Epidermal melanocyte (primary cell): ENCODE data around the gene FAM124A.

ENCODE experiments used
- DNase-seq: peaks from one replicate; pipeline ENCODE4 v3.0.0; 2011; ENCODE audit warnings: low spot score; ENCODE audit not compliant: insufficient read length

Gene FAM124A, protein sequence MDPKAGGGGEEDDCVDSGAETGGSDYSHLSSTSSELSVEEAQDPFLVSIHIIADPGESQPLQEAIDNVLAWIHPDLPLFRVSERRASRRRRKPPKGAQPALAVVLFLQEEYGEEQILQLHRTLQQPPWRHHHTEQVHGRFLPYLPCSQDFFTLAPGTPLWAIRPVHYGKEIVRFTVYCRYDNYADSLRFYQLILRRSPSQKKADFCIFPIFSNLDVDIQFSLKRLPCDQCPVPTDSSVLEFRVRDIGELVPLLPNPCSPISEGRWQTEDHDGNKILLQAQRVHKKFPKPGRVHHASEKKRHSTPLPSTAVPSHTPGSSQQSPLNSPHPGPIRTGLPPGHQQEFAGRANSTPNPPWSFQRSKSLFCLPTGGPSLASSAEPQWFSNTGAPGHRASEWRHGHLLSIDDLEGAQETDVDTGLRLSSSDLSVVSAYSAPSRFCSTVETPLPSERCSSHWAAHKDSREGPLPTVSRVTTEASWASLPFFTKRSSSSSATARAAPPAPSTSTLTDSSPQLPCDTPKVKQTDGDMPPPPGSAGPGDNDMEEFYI

DNA sequence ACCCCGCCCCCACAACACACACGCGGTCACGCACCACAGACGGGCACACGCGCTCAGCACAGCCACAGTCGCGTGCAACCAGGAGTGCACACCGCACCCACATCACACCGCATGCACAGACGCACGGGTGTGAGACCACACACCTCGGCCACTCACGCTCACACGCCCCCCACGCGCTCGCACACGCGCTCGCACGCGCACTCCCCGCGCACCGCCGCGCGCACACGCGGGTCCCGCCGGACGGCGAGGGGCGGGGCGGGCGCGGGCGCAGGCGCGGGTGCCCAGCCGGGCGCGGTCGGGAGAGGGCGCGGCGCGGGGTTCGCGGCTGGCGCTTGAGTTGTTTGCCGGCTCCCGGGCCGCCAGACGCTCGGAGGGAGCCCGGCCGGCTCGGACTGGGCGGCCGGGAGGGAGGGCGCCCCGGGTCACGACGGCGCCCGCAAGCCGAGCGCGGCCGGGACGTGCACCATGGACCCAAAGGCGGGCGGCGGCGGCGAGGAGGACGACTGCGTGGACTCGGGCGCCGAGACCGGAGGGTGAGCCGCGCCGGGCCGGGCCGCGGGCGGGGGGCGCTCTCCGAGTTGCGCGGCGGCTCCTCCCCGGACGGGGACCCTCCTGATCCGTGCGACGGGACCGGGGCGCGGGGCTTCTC, at the start of gene FAM124A:
Gene FAM124A (plus strand): TSS at position 362 of the 649 bp plus-strand sequence. CDS start 104 bp downstream, at position 466.
- peak; percentile 32 for DNase-seq

DNA sequence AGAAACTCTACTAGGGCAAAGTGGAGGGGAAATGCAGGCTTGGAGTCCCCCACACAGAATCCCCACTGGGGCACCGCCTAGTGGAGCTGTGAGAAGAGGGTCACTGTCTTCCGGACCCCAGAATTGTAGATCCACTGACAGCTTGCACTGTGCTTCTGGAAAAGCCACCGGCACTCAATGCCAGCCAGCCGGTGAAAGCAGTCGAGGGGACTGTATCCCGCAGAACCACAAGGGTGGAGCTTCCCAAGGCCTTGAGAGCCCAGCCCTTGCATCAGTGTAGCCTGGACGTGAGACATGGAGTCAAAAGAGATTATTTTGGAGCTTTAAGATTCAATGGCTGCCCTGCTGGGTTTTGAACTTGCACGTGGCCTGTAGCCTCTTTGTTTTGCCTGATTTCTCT, 47.2 kb upstream of the FAM124A start:
- DNase-seq, result no peak

DNA sequence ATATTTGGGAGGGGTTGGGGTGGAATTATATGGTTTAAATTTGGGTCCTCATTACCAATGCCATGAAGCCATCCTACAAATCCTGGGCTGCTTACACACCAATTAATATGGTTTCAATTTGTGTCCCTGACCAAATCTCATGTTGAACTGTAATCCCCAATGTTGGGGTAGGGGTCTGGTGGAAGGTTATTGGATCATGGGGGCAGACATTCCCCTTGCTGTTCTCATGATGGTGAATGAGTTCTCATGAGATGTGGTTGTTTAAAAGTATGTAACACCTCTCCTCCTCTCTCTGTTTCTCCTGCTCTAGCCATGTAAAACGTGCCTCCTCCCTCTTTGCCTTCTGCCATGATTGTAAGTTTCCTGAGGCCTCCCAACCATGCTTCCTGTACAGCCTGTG, 46.6 kb upstream of the FAM124A start:
- no peak for DNase-seq

DNA sequence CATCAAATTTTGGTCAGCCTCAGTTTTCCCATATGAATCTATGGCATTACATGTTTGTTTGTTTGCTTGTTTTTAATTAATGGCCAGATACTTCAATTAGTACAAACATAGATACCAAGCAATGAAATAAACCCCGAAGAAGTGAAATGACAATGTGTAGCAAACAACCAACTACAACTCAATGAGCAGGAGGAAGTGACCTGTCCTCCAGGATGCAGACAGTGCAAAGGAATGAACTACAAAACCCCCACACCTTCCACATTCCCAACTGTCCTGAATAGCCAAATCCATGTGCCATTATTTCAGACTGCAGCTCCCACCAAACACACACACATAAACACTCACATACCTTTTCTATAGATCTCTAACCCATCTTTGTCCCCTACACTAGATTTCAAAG, 45.0 kb upstream of the FAM124A start:
- no peak for DNase-seq

DNA sequence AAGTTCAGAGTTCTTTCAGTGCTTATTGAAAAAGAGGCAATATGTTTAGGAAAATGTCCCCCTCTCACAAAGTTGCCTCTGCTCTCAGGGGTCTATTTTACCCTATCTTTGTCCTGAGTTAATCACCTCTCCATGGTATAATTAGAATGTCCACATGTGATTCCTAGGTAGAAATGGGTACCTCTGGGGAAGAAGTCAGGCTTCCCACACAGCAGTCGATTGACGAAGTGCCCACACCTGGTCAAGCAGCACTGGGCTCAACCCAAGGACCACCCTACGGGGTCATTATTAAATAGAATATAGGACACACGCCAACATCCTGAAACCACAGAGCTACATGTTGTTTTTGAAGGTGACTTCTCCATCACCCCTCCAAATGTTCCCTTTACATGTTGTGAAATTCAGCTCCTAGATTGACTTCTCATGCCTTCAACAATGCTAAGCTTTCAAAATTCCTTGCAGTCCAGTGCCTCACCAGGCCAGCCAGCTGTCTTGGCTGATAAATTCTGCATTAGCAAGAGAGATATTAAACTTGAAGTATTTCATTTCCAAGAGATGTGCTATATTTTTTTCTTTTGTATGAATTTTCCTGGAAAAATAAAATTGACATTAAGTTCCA, 43.6 kb upstream of the FAM124A start:
- no peak for DNase-seq

DNA sequence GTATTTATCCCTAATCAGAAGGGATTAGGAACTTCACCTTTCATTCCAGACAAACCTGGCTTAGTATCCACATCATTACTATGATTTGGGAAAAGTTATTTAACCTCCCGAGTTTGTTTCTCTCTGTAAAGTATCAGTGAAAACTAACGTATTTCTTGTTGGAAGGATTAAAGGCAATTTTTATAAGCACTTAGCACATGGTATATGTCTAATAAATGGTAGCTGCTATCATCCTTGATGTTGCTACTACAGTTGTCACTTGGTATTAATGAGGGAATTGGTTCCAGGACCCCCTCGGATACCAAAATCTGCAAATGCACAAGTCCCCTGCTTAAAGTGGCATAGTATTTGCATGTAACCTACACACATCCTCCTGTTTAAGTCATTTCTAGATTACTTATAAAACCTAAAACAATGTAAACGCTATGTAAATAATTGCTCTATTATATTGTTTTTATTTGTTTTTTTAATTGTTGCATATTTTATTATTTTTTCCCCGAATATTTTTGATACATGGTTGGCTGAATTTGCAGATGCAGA, 42.7 kb upstream of the FAM124A start:
- no peak for DNase-seq

DNA sequence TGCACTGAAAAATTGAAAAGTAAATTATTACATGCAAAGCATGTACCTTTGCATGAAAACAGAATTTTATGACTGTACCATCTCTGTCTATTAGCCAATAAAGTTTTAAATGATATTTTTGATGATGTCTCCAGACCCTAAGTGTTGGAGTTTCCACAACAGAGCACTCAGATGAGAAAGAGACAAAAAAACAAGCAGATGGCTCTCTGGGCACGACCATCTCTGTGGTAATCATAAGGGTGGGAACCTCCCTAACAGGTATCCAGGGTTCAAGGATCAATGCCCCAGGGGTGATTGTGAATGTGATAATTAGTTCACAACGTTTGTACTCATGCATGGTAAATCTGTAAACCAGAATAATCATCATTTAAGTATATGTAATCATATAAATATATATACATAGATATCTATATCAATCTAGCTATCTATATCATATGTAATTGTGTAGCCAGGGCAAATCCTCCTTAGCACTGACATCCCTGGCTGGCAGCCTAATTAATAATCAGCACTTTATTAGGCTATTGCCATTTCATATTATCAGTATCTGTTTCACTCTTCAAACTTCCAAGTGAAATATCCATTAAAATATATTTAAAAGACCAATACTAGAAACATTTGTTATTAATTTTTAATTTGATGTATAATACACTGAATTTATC, 41.2 kb upstream of the FAM124A start:
- no peak for DNase-seq

DNA sequence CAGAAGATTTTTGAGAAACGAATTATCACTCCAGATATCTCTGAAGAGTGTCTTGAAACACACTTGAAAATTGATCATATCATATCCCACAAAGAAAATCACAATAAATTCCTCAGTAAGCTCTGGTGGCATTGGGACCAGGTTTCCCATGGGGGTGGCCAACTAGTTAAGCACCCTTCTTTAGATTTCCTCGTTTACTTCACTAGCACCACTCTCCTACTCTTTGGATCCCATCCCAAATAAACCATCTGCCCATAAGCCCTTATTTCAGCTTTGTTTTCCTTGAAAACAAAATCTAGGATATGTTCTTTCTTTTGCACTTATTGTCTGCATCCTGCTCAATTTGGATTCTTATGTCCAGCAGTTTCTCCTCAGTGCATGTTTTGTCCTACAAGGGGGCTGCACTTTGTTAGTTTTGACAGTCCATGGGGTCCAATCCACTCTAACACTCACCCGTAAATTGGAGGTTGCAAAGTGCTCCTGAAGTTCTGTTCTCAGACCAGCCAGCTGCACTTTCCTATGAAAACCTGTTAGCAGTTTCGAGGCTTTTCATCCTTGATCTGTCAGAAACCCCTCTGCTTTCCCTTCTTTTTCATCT, 40.3 kb upstream of the FAM124A start:
- DNase-seq, result no peak

DNA sequence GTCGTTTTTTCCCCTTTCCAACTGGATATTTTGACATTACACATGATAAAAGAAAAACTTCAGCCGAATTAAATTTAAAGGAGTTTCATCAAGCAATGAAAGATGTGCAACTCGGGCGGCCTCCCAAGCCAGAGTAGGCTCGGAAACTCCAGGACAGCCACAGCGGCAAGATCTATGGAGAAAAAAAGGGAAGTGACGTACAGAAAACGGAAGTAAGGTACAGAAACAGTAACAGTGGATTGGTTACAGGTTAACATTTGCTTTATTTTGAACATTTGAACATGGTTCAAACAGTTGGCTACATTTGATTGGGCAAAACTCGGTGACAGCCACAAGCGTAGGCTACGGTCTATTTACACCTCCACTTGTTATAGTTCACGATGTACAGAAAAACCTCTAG, 30.5 kb upstream of the FAM124A start:
- DNase-seq, result no peak

DNA sequence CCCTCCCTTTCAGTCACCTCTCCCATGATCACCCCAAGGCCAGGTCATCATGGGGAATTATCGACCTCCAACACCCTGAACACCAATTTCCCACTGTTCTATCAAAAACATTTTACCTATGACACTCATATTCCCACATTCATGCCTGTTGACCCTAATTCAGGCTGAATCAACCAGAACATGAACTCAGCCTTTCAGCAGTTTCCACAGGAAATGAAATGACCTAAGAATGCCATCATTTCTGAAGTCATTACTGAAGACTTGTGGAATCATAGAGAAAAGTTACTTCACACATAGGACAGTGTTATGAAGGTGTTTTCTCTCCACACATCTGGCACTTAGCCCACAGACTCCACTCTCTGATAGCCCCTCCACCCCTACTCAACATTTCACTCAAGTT, 29.9 kb upstream of the FAM124A start:
- DNase-seq, result no peak

DNA sequence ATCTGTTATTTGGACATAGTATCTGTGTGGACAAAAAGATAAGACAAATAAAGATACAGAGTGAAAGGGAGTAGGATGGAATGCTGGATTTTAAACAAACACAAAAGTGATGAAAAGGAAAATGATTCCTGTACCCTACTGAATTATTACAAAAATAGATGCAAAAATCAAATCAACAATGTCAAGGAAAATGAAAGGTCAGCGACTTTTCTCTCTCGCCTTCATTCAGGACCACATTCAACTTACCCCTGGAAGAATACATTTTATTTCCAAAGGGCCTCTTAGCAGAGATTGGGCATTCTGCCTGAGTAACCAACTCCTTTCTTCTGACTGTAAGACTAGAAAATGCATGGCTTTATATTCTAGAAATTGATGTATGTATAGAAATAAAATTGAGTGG, 28.8 kb upstream of the FAM124A start:
- DNase-seq, result no peak

DNA sequence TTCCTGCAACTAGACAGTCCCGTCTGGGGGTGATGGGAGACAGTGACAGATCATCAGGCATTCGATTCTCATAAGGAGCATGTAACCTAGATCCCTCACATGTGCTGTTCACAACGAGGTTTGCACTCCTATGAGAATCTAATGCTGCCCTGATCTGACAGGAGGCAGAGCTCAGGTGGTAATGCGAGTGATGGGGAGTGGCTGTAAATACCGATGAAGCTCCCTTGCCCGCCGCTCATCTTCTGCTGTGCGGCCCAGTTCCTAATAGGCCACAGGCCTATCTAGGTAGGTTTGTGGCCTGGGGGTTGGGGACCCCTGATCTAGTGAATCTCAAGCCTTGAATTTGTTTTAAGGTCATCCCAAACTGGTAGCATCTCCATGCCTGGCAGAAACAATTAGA, 27.3 kb upstream of the FAM124A start:
- no peak for DNase-seq

DNA sequence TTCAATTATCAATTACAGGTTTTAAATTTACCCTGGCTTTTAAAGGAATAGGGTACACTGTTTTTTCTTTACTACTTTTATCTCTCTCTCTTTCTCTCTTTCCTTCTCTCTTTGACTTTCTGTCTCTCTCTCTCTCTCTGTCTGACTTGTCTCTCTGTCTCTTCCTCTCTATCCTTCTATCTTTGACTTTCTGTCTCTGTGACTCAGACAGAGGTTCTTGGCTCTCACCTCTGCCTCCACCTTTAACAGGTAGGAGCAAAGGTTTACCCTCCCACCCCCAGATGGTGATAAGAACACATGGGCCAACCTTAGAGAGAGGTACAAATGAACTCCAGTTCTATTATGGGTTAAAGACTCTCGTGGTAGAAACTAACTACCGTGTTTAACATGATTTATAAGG, 20.3 kb upstream of the FAM124A start:
- DNase-seq, result no peak

DNA sequence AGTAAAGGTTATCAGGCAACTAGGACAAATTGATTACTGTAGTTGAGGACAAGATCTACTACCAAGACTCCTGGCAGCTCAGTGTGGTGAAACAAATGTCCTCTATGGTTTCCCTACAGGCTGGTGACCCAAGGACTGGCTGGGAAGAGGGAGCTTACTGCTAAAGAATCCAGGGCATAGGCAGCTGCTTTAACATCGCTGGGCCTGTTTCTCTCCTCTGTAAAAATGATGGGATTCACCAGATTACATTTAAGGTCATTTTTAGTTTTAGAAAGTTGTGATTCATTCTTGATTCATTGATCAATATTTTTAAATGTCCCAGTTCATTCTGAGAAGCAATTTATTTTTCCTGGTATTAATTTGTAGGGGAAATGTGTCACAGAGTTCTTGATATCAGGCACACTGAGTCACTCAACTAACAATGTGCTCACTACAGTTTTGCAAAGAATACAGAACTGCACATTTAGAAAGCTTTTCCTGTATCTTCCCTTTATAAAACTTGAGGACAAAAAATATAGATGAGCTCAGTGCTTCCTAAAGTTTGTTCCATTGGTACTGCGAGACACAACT, 19.6 kb upstream of the FAM124A start:
- DNase-seq, result no peak

DNA sequence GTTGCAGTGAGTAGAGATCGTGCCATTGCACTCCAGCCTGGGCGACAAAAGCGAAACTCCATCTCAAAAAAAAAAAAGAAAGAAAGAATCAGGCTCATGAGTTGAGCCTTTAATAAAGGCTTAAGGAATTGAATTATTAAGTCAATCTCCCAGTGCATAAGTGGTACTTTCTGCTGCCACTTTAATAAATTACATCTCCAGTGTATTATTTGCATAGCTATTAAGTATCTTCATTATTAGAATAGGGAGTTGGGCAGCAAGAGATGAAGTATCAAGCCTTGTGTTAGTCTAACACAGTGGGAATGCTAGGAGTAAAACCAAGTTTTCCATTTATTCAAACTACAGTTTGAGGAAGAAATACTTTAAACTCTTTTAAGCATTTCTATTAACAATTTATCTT, 15.6 kb upstream of the FAM124A start:
- DNase-seq, result no peak

DNA sequence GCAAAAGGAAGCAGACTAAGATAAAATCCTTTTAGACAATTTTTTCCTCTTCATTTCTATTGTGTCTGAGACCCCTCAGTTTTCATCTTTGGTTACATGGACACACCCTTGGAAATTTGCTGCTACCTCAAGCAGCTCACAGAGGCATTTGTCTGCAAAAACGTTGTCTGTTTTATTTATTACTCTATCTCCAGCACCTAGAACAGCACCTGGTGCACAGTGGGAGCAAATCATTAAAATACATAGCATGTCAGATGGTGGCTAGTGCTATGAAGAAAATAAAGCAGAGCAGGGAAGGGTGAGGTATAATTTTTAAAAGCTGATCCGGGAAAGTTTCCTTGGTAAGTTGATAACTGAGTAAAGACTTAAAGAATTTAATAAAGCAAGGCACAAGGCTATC, 14.3 kb upstream of the FAM124A start:
- DNase-seq, result no peak

DNA sequence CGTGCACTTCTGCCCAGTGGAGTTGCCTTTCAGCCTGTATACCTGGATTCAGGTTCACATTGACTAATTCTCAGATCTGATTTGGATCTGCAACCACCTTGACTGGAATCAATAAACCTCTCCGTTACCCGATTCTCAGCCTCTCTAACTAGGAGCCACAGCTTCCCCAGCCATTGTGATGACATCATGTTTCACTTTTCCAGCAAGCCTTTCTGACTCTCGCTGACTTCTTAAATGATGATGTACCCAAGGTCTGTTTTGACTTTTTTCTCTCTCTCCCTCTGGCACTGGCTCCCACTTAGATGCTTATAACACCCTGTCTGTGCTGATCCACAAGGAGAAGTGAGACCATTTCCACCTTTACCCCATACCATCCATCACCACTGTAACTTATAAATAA, 13.5 kb upstream of the FAM124A start:
- no peak for DNase-seq

DNA sequence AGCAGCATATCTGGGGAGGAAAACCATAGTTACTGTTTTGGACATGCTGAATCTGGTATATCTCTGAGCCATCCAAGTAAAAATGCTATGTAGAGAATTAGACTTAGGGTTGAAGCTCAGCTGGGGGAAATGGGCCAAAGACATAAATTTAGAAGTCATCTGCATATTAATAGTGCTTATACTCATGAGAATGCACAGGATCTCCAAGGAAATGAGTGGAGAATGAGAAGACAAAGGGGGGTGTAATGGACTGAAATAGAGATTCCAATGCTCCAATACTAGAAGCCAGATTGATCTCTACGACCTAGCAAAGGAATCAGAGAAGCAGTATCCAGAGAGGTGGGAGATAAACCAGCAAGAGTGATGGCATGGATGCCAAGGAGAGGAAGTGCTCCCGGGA, 10.3 kb upstream of the FAM124A start:
- DNase-seq, result no peak

DNA sequence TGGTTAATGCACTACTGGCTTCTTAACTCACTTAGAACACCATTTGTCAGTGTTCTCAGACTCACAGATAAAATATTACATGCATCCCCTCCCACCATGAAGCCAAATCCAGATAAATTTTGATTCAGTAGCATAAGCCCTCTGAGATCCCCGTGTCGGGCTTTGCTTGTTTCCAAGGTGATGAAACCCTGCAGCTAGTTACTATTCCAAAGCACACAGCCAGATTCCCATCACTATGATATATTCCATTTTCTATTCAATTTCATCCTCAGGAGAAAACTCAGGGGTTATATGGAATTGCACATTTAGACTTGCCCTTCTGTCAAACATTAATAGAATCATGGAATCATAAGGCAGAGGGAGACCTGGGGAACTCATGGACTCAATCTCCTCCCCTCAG, 9.4 kb upstream of the FAM124A start:
- no peak for DNase-seq

DNA sequence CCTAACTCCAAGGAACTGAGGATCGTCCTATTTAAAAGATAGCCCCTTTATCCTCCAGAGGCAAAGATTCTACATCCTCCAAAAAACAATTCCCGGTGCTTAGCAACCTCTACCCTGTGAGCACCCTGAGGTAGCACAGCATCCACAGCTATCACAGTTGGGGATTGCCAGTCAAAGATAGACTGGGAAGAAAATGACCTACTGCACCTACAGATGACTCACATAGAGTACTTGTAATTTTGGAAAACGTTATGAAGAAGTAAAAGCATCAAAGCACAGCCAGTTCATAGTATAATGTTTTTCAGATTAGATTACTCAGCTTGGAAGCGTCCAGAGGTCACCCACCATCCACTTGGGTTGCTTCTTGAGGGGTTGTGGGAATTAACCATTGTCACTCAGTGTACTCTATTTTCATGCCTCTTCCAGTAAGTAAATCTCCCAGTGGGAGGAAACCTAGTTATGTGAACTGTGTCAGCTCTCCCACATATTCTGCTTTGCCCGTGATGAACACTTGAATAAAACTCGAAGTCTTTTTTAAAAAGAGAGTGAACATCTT, 8.9 kb upstream of the FAM124A start:
- DNase-seq, result no peak

DNA sequence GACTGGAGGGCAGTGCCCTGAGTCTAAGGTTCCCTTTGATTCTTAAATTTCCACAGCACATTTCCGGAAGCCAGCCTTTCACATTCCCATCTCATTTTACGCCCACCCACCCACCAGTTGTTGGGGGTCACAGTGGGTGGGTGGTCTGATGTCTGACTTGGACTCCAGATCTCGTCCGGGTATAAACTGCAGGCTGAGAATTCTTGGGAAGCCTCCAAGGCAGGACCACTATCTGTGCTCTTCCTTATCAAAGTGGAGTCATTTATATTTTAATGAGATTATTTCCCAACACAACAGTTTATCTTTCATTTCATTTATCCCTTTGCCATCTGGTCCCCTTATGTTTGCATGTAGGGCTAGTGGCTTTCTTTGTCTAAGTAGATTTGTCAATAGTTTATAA, 3.6 kb upstream of the FAM124A start:
- DNase-seq, result no peak
